Stomach (tissue), 9 donors: Measurements from ENCODE around the gene AOC2. TPM values are rescaled to one million over a fixed set of nuclear protein-coding genes. Genes with fewer than 3 reads are reported as not detected.

Experiments
- DNase-seq, 2 donors: peaks; one replicate each; pipeline versions ENCODE4 v3.0.0 to v3.0.0-alpha.2; 2013 to 2019
- H3K27ac ChIP-seq, 5 donors: fragments of 200-600 bp in 4 of 5; sonication (generic) in 4 of 5; one replicate each; pipeline ENCODE4 v1.5.1; 2013 to 2019; ENCODE audit warnings: mild to moderate bottlenecking in 1 of 5, moderate library complexity in 1 of 5
- H3K27me3 ChIP-seq, 3 donors: fragments of 200-600 bp; sonication (generic); one replicate each; pipeline ENCODE4 v1.5.1; 2017 to 2019; ENCODE audit warnings: mixed run types in 1 of 3
- H3K36me3 ChIP-seq, 4 donors: fragments of 200-600 bp; sonication (generic); 1 replicate in 3 of 4; 2 replicates in 1 of 4; pipeline ENCODE4 v1.5.1; 2016 to 2019
- H3K4me1 ChIP-seq, 4 donors: fragments of 200-600 bp; sonication (generic); one replicate each; pipeline ENCODE4 v1.5.1; 2016 to 2019
- H3K4me3 ChIP-seq, 4 donors: fragments of 200-600 bp; sonication (generic) in 3 of 4; one replicate each; pipeline ENCODE4 v1.5.1; 2016 to 2019; ENCODE audit warnings: mild to moderate bottlenecking in 1 of 4
- H3K9me3 ChIP-seq, 4 donors: fragments of 200-600 bp; sonication (generic); one replicate each; pipeline ENCODE4 v1.5.1; 2016 to 2019
- CTCF ChIP-seq, 7 experiments: fragments of 450-650 bp in 4 of 7; fragments of 200-600 bp in 3 of 7; sonication (generic) in 3 of 7; IDR thresholded peaks; one replicate each; pipeline ENCODE4 v1.5.1; 2016 to 2019; ENCODE audit warnings: antibody characterized with exemption in 7 of 7, control low read depth in 2 of 7, mild to moderate bottlenecking in 1 of 7
- EP300 ChIP-seq: sonication (generic); formaldehyde crosslinking; IDR thresholded peaks from one replicate; pipeline ENCODE4 v1.6.1; 2017; ENCODE audit warnings: antibody characterized with exemption
- POLR2A ChIP-seq, 4 donors: fragments of 450-650 bp; IDR thresholded peaks; one replicate each; pipeline ENCODE4 v1.6.1; 2016; ENCODE audit warnings: antibody characterized with exemption in 4 of 4, control low read depth in 2 of 4, mild to moderate bottlenecking in 1 of 4, moderate library complexity in 1 of 4
- POLR2AphosphoS5 ChIP-seq, 3 donors: sonication (generic); formaldehyde crosslinking; IDR thresholded peaks; one replicate each; pipeline ENCODE4 v1.6.1; 2016; ENCODE audit warnings: antibody characterized with exemption in 3 of 3
- WGBS, 5 donors: extraction: QIAGEN DNeasy Blood & Tissue Kit in 3 of 5; methylation state at CpG; one replicate each; pipeline versions ENCODE4 v1.1.5 to v1.1.7; 2013 to 2018; 5-methylcytosine and 5-hydroxymethylcytosine counted together
- intact Hi-C: fragments of 100-400 bp; cut with DNase I; formaldehyde crosslinking; loops from one replicate; pipeline ENCODE4 v1.15.1; 2023; ENCODE audit warnings: low total_unique reads
- polyA plus RNA-seq, 3 donors: library from polyadenylated mRNA; stranded (reverse); fragments of 200-250 nt; gene quantifications; one replicate each; pipeline ENCODE4 v1.2.3, GENCODE V29; 2013
- total RNA-seq, 5 donors: library from RNA; depleted of rRNA; stranded (reverse); fragments of >200 nt; gene quantifications; one replicate each; pipeline versions ENCODE4 v1.1.0 to v1.2.3, GENCODE V29; 2014 to 2016
- donor health status: healthy with polysubstance abuse.
- donor health status: Bipolar disorder and iron deficiency.
- donor health status: healthy.

AOC2 gene
- total and polyA plus RNA-seq, 8 donors, result 0.50 to 3.0 (median 0.87) TPM; not detected in 3

GRCh38 chr17:42796066-42796758 lies 48.2 kb upstream of the AOC2 start:
- Histone ChIP-seq H3K27ac (peak overlapping the region; percentile 87 to 91 (median 89)), H3K4me1 (peaks cover 14 to 36% (median 27%) of the 10 kb centered on the region in 4 donors), H3K4me3 (no peak overlapping the region), H3K9me3 (no peaks in the 10 kb centered on the region), H3K36me3 (peaks cover 0 to 28% (median 17%) of the 10 kb centered on the region in 4 donors), H3K27me3 (no peaks in the 10 kb centered on the region)
- TF ChIP-seq EP300 (no peak), CTCF (IDR thresholded peaks at IDR 0.05) (no peak), POLR2A (IDR thresholded peaks at IDR 0.05) (no peak), POLR2AphosphoS5 (IDR thresholded peaks at IDR 0.05) (no peak)
- DNase-seq, result no peak
- intact Hi-C loops, result no loop called here
- 85 to 93% (median 91%) methylated on average over 14 to 18 of the region's 18 CpGs for whole genome bisulfite sequencing, 5 donors

GRCh38 chr17:42797067-42798007 lies 47.0 kb upstream of the AOC2 start:
- intact Hi-C loops, result no loop called here
- 31 to 66% (median 36%) methylated on average over 10 of the region's 10 CpGs for WGBS, 5 donors
- no peaks in the 10 kb centered on the region for H3K9me3 ChIP-seq
- peaks cover 14 to 38% (median 27%) of the 10 kb centered on the region in 4 donors for H3K4me1 ChIP-seq
- H3K36me3 ChIP-seq, result peaks cover 0 to 28% (median 17%) of the 10 kb centered on the region in 4 donors
- H3K27me3 ChIP-seq, result no peaks in the 10 kb centered on the region
- peak overlapping the region; percentile 87 to 91 (median 89) for H3K27ac ChIP-seq
- peak overlapping the region; percentile 73 to 96 (median 84) for H3K4me3 ChIP-seq
- TF ChIP-seq POLR2AphosphoS5 (IDR thresholded peaks at IDR 0.05) (peak in 2 of 3 donors; percentile 41 to 88), CTCF (IDR thresholded peaks at IDR 0.05) (no peak), POLR2A (IDR thresholded peaks at IDR 0.05) (peak in 1 of 4 donors; percentile 44)
- peak; percentile 56 to 69 for DNase-seq

GRCh38 chr17:42798011-42798382 lies 46.4 kb upstream of the AOC2 start:
- Histone ChIP-seq H3K4me1 (peaks cover 14 to 45% (median 29%) of the 10 kb centered on the region in 4 donors), H3K4me3 (peak overlapping the region; percentile 73 to 96 (median 84)), H3K36me3 (peaks cover 0 to 28% (median 17%) of the 10 kb centered on the region in 4 donors), H3K9me3 (no peaks in the 10 kb centered on the region), H3K27me3 (no peaks in the 10 kb centered on the region), H3K27ac (peak overlapping the region; percentile 87 to 91 (median 89))
- DNase-seq, result no peak
- WGBS, 5 donors, result 7 to 25% (median 11%) methylated on average over 10 of the region's 10 CpGs
- intact Hi-C loops, result no loop called here
- TF ChIP-seq EP300 (no peak), CTCF (IDR thresholded peaks at IDR 0.05) (no peak), POLR2A (IDR thresholded peaks at IDR 0.05) (no peak), POLR2AphosphoS5 (IDR thresholded peaks at IDR 0.05) (no peak)
